Suprapubic skin (tissue), 4 donors: ENCODE data around the gene HAPLN3. TPM values are rescaled to one million over a fixed set of nuclear protein-coding genes. Genes with fewer than 3 reads are reported as not detected.

Experiments used
- DNase-seq, 2 donors: peaks; one replicate each; pipeline ENCODE4 v3.0.0-alpha.2; 2019; ENCODE audit warnings: low spot score in 2 of 2
- H3K27ac ChIP-seq: fragments of 200-600 bp; sonication (generic); one replicate; pipeline ENCODE4 v1.5.1; 2019
- H3K27me3 ChIP-seq: fragments of 200-600 bp; sonication (generic); one replicate; pipeline ENCODE4 v1.5.1; 2019
- H3K36me3 ChIP-seq: fragments of 200-600 bp; sonication (generic); one replicate; pipeline ENCODE4 v1.5.1; 2019
- H3K4me1 ChIP-seq: fragments of 200-600 bp; sonication (generic); one replicate; pipeline ENCODE4 v1.5.1; 2019
- H3K4me3 ChIP-seq: fragments of 200-600 bp; sonication (generic); one replicate; pipeline ENCODE4 v1.5.1; 2019; ENCODE audit warnings: mild to moderate bottlenecking
- H3K9me3 ChIP-seq: fragments of 200-600 bp; sonication (generic); one replicate; pipeline ENCODE4 v1.5.1; 2019
- CTCF ChIP-seq, 2 donors: fragments of 200-600 bp in 1 of 2; fragments of 450-650 bp in 1 of 2; sonication (generic) in 1 of 2; IDR thresholded peaks; one replicate each; pipeline ENCODE4 v1.5.1; 2016 to 2019; ENCODE audit warnings: antibody characterized with exemption in 2 of 2, mild to moderate bottlenecking in 1 of 2, moderate library complexity in 1 of 2
- EP300 ChIP-seq: sonication (generic); formaldehyde crosslinking; IDR thresholded peaks from one replicate; pipeline ENCODE4 v1.6.1; 2017; ENCODE audit warnings: antibody characterized with exemption
- POLR2A ChIP-seq, 2 donors: fragments of 450-650 bp; IDR thresholded peaks; one replicate each; pipeline ENCODE4 v1.6.1; 2017; ENCODE audit warnings: antibody characterized with exemption in 2 of 2, mild to moderate bottlenecking in 2 of 2, moderate library complexity in 2 of 2
- POLR2AphosphoS5 ChIP-seq, 3 donors: sonication (generic); formaldehyde crosslinking; IDR thresholded peaks; one replicate each; pipeline ENCODE4 v1.6.1; 2017; ENCODE audit warnings: antibody characterized with exemption in 3 of 3
- WGBS: methylation state at CpG from one replicate; pipeline ENCODE4 v1.1.5; 2018; 5-methylcytosine and 5-hydroxymethylcytosine counted together
- total RNA-seq, 4 donors: library from RNA; depleted of rRNA; stranded (reverse); fragments of >200 nt; gene quantifications; one replicate each; pipeline ENCODE4 v1.1.0, GENCODE V29; 2016

Gene HAPLN3
- total RNA-seq, 4 donors from 2014 or later: 4.8 to 14.6 (median 8.9) TPM

- no peak for DNase-seq
- TF ChIP-seq CTCF (IDR thresholded peaks at IDR 0.05): no peak
- H3K4me1 ChIP-seq: no peaks in the 10 kb centered on the region
- H3K36me3 ChIP-seq: peaks cover 4% of the 10 kb centered on the region
- peaks cover 5% of the 10 kb centered on the region for H3K27me3 ChIP-seq
- no peak overlapping the region for H3K4me3 ChIP-seq
- WGBS: 93% methylated on average over 8 of the region's 11 CpGs
- H3K27ac ChIP-seq: no peak overlapping the region
- no peaks in the 10 kb centered on the region for H3K9me3 ChIP-seq
These were observed 17.9 kb downstream of the HAPLN3 start for GRCh38 chr15:88877415-88877814.

- Histone ChIP-seq H3K4me1 (no peaks in the 10 kb centered on the region), H3K27me3 (peaks cover 5% of the 10 kb centered on the region), H3K9me3 (no peaks in the 10 kb centered on the region), H3K36me3 (peaks cover 4% of the 10 kb centered on the region), H3K27ac (no peak overlapping the region), H3K4me3 (no peak overlapping the region)
- WGBS: 85% methylated on average over 10 of the region's 10 CpGs
- no peak for DNase-seq
- TF ChIP-seq POLR2A (IDR thresholded peaks at IDR 0.05) (no peak), CTCF (IDR thresholded peaks at IDR 0.05) (no peak), EP300 (no peak), POLR2AphosphoS5 (IDR thresholded peaks at IDR 0.05) (no peak)
These were observed 18.8 kb downstream of the HAPLN3 start for GRCh38 chr15:88876573-88876972.

- H3K27me3 ChIP-seq: peaks cover 5% of the 10 kb centered on the region
- TF ChIP-seq POLR2A (IDR thresholded peaks at IDR 0.05) (no peak), POLR2AphosphoS5 (IDR thresholded peaks at IDR 0.05) (no peak), CTCF (IDR thresholded peaks at IDR 0.05) (no peak), EP300 (no peak)
- no peak for DNase-seq
- H3K27ac ChIP-seq: no peak overlapping the region
- WGBS: 49% methylated on average over 6 of the region's 6 CpGs
- peaks cover 4% of the 10 kb centered on the region for H3K36me3 ChIP-seq
- no peaks in the 10 kb centered on the region for H3K4me1 ChIP-seq
- H3K4me3 ChIP-seq: no peak overlapping the region
- no peaks in the 10 kb centered on the region for H3K9me3 ChIP-seq
These were observed 20.7 kb downstream of the HAPLN3 start for GRCh38 chr15:88874684-88875083.

GRCh38 chr15:88874275-88874674 is 21.1 kb downstream of the HAPLN3 start:
- Histone ChIP-seq H3K36me3 (peaks cover 4% of the 10 kb centered on the region), H3K4me3 (no peak overlapping the region), H3K4me1 (no peaks in the 10 kb centered on the region), H3K27ac (no peak overlapping the region), H3K9me3 (no peaks in the 10 kb centered on the region), H3K27me3 (peaks cover 5% of the 10 kb centered on the region)
- DNase-seq: no peak
- 82% methylated on average over 15 of the region's 15 CpGs for WGBS
- TF ChIP-seq POLR2AphosphoS5 (IDR thresholded peaks at IDR 0.05) (no peak), EP300 (no peak), POLR2A (IDR thresholded peaks at IDR 0.05) (no peak)

GRCh38 chr15:88873786-88874185 is 21.6 kb downstream of the HAPLN3 start:
- 93% methylated on average over 8 of the region's 13 CpGs for WGBS
- Histone ChIP-seq H3K36me3 (peaks cover 4% of the 10 kb centered on the region), H3K27me3 (peaks cover 5% of the 10 kb centered on the region), H3K27ac (no peak overlapping the region), H3K9me3 (no peaks in the 10 kb centered on the region), H3K4me1 (no peaks in the 10 kb centered on the region), H3K4me3 (no peak overlapping the region)
- TF ChIP-seq CTCF (IDR thresholded peaks at IDR 0.05): no peak
- DNase-seq: no peak

- no peak for TF ChIP-seq EP300
- TF ChIP-seq CTCF (IDR thresholded peaks at IDR 0.05): no peak
- TF ChIP-seq POLR2AphosphoS5 (IDR thresholded peaks at IDR 0.05): no peak
- TF ChIP-seq POLR2A (IDR thresholded peaks at IDR 0.05): no peak
- Histone ChIP-seq H3K27me3 (peaks cover 7% of the 10 kb centered on the region), H3K27ac (no peak overlapping the region), H3K4me3 (no peak overlapping the region), H3K9me3 (no peaks in the 10 kb centered on the region), H3K36me3 (no peaks in the 10 kb centered on the region), H3K4me1 (no peaks in the 10 kb centered on the region)
- WGBS: 63% methylated on average over 7 of the region's 9 CpGs
- no peak for DNase-seq
These were observed 22.6 kb downstream of the HAPLN3 start for GRCh38 chr15:88872706-88873105.
